Panc1 (cell line): ENCODE data around the gene CDK11A.

ENCODE experiments used
- SIN3A ChIP-seq: IDR thresholded peaks from 2 replicates; pipeline ENCODE4 v1.6.1; 2012; ENCODE audit warnings: low read depth, mild to moderate bottlenecking, low read length, moderate library complexity, borderline replicate concordance; ENCODE audit not compliant: insufficient read depth
- TF ChIP-seq, protein P1 (sequence below): fragments of 450-650 bp; IDR thresholded peaks from 2 replicates; pipeline ENCODE4 v1.5.1; 2017; ENCODE audit warnings: mild to moderate bottlenecking

DNA sequence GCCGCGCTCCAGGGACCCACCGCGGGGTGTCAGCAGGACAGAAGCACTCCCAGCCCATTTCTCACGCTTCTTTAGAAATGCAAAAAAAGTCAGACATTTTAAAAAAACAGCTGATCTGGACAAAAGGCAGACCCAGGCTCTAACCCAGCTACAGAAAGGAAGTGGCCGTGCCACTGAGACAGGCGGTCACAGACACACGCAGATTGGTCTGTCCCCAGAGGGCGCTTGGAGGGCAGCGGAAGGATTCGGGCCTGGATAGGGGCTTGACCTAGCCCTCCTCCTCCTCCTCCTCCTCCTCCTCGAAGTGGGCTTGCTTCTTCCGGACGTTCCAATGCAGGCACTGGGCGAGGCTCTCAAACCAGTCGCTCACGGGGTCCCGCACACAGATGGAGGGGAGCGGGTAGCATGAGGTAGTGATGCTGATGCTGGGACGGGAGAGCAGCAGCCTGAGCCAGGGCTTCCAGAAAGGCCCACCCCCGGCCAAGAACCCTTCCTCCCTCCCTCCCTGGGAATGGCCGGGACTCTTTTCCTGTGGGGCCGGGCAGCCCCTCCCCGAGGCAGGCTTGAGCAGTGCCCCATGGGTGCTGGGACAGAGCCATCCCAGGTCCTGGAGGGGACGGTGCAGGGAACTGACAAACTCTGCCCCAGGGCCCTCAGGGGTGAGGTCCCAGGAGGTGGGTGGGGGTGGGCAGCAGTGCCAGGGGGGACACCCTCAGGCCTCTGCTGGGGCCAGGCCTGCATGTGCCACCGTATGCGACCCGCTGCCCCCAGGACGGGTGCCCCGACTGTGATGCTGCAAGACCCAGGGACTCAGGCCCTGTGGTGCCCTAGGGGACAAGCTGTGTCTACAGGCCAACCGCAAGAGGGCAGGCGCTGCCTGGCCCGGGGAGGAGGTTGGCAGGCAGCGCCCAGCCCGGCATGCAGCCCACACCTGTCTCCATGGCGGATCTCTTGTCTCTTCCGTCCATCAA is 28.8 kb upstream of the CDK11A start:
- no peak for TF ChIP-seq SIN3A
- TF ChIP-seq, protein P1, sequence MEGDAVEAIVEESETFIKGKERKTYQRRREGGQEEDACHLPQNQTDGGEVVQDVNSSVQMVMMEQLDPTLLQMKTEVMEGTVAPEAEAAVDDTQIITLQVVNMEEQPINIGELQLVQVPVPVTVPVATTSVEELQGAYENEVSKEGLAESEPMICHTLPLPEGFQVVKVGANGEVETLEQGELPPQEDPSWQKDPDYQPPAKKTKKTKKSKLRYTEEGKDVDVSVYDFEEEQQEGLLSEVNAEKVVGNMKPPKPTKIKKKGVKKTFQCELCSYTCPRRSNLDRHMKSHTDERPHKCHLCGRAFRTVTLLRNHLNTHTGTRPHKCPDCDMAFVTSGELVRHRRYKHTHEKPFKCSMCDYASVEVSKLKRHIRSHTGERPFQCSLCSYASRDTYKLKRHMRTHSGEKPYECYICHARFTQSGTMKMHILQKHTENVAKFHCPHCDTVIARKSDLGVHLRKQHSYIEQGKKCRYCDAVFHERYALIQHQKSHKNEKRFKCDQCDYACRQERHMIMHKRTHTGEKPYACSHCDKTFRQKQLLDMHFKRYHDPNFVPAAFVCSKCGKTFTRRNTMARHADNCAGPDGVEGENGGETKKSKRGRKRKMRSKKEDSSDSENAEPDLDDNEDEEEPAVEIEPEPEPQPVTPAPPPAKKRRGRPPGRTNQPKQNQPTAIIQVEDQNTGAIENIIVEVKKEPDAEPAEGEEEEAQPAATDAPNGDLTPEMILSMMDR, result no peak
